Measurements from ENCODE around the gene TRAF7. TPM values are rescaled to one million over a fixed set of nuclear protein-coding genes. Genes with fewer than 3 reads are reported as not detected.
"Not testable (repeated sequence)": the region's sequence is repeated elsewhere in the genome, so short reads cannot be mapped to it uniquely, and the experiment has no call there.

TRAF7 gene
- polyA plus RNA-seq, 3 donors = 24.3 to 42.1 (median 42.0) TPM

DNA sequence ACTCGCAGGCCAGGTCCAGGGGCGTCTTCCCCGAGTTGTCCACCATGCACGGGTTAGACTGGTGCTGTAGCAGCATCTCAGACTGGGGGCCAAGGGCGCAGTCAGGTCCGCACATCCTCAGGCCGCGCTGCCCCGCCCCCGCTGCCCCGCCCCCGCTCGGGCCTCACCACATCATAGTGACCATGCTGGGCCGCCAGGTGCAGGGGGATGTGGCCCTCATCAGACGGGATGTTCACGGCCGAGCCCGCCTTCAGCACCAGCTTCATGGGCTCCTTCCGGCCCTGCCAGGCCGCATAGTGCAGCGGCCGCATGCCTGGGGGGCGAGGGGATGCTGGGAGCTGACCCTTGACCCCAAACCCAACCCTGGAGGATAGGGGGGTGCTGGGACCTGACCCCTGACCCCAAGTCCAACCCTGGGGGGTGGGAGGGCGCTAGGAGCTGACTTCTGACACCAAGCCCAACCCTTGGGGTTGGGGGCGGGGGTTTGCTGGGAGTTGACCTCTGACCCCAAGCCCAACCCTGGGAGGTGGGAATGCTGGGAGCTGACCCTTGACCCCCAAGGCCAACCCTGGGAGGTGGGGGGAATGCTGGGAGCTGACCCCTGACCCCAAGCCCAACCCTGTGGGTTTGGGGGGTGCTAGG, 33.8 kb downstream of the TRAF7 start:
- WGBS, 3 donors = 89 to 94% (median 89%) methylated on average over 25 of the region's 25 CpGs

DNA sequence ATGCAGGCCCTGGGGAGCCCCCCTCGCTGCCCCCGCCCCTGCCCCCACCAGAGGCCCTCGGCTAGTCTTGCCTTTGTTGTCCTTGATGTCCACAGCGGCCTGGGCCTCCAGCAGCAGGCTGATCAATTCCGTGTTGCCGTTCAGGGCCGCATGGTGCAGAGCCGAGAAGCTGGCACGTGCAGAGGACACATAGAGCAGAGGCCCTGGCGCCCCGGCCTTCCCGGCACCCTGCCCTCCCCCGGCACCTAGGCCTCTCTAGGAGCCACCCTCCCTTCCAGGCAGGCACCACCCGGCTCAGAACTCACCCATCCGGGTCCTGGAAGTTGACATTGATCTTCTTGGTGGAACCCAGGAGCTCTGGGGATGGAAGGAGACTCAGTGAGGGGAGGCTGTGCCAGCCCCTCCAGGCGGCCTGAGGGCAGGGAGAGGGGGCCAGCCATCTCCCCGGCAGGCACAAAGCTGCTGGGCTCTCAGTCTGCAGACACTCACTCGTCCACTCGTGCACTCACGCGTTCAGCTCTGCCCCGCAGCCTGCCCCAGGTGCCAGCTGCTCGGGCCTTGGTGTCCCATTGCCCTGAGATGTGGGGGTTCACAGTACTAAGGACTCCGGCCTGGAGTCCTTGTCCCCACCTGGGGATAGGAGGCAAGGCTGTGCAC, 34.5 kb downstream of the TRAF7 start:
- WGBS, 3 donors = 75 to 87% (median 86%) methylated on average over 21 to 24 of the region's 24 CpGs
- H3K27ac ChIP-seq (ENCODE audit: low read depth, low read length) = no peak overlapping the region

More for the DNA sequence above, 33.8 kb downstream of the TRAF7 start:
- H3K27ac ChIP-seq (ENCODE audit: low read depth, low read length) = no peak overlapping the region

DNA sequence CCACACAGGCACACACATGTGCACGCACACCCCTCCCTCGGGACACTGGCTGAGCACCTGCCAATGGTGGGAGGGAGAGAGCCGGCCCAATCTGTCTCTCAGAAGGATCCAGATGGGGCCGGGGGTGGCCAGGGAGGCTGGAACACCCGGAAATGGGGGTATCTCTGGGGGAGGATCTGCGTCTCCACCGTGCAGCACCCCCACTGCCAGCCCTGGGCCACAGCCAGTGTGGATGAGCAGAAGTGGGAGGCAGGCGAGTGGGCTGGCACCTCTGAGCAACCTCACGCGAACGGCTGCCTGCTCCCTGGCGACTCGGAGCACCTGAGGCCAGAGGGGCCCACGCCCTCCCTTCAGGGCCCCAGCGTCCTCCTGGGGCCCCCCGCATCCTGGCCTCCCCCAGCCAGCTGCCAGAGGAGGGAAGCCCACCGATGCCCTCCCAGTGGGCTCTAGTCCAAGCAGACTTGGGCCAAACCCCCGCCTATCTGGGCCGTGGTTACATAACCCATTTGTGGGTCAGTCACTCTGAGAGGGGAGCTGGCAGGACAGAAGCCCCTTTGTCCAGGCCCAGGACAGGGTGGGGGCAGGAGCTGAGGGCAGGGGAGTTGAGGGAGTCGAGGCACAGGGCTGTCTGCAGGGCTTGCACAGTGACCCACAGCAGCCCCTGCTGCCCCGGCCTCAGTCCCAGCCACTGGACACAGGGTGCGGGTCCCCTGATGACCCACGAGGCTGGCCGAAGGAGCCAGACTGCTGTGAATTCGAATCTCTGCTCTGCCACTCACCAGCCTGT, 35.3 kb downstream of the TRAF7 start:
- WGBS, 3 donors = 77 to 88% (median 78%) methylated on average over 24 to 25 of the region's 25 CpGs
- H3K27ac ChIP-seq (ENCODE audit: low read depth, low read length) = no peak overlapping the region

DNA sequence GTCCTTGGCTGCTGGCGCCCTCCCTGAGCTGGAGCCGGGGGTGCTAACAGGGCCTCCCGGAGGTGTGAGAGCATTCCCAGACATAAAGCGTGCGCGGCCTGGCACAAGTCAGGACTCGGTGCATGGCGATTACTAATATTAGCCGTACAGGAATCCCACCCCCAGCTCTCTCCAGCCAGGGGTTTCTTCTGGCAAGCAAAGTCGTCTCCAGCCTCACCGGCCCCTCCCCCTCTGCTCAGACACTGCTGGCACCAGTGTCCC, 35.8 kb downstream of the TRAF7 start:
- WGBS, 3 donors = 84 to 93% (median 91%) methylated on average over 11 of the region's 11 CpGs
- H3K27ac ChIP-seq (ENCODE audit: low read depth, low read length) = no peak overlapping the region

DNA sequence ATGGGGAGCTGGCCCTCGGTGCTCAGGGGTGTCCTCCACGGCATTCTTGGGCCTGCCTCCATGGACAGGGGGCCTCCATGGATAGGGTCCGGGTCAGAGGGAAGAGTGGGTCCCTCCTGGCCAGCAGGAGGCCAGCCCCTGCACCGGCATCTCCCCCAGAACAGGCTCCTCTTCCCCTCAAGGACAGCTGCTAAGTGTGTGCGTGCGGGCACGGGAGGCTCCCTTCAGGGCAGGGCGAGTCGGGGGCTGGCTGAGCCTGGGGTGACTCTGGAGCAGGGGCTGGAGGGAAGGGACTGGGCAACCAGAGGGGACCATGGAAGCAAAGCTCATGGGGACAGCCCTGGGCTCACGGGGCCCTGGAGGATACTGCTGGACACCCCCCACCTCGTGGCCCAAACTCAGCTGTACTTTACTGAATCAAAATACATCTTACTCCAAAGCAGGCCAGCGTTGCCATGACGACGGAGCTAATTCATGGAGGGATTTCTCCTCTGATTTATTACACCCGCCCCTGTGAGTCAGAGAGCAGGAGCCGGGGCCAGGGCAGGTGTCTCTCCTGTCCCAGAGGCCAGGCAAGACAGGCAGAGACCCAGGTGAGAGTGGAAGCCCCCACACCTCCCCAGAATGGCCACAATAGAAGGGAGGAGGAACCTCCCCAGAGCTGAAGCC, 38.7 kb downstream of the TRAF7 start:
- H3K27ac ChIP-seq (ENCODE audit: low read depth, low read length) = no peak overlapping the region
- 65 to 70% (median 68%) methylated on average over 15 to 16 of the region's 16 CpGs for WGBS, 3 donors

DNA sequence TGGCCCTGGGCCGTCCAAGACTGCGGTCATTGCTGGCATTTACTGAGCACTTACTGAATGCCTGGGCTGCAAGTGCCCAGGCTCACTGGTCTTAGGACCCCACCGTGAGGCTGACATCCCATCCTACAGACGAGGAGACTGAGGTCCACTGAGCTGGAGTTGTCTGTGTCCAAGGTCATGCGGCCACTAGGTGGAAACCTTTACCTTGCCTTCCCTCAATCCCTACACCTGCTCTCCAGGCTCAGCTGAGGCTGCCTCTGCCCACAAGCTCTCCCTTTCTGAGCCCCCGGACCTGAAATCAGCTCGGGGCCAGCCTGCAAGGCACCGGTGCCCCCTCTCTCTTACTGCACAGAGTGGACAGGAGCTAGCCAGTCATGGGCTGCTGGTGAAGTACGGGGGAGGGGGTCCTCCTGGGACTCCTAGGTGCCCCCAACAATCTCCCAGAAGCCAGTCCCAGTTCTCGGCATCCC, 39.3 kb downstream of the TRAF7 start:
- H3K27ac ChIP-seq (ENCODE audit: low read depth, low read length) = no peak overlapping the region
- 18 to 30% (median 24%) methylated on average over 10 of the region's 10 CpGs for WGBS, 3 donors

DNA sequence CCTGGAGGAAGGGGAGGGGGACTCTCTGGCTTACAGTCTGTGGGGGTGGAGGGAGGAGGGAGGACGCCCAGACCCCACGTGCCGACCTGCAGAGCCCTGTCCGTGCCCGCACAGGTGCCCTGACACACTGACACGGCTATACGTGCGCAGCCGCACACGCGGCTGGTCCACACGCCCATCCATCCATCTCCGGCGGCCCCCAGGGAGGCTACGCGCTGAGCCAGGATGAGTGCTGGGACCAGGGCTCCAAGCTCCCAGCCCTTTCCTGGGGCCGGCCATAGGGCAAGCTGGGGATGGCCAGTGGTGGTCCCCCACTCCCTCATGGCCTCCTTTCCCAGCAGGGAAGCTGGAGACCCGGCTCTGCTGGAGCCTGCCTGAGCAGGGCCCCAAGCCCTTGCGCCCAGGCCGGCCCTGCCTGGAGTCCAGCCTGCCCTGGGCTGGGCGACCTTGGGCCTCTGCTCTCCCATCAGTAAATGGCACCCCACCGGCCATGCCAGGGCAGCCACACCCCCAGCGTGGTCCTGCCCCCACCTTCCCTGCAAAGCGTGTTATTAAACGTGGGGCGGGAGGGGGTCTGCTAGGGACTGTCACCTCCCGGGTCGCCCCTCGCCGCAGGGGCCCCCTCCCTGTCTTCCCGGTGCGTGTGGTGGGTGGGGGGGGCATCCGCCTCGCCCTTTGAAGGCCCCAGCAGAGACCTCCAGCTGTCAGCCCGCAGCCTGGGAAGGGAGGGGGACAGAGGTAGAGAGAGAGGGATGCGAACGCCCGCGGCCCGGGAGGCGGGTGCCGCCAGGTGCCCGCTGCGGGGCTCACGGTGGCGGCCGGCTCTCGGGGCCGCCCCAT, 40.0 kb downstream of the TRAF7 start:
- H3K27ac ChIP-seq (ENCODE audit: low read depth, low read length) = no peak overlapping the region
- 2 to 5% (median 2%) methylated on average over 45 to 49 of the region's 49 CpGs for WGBS, 3 donors

DNA sequence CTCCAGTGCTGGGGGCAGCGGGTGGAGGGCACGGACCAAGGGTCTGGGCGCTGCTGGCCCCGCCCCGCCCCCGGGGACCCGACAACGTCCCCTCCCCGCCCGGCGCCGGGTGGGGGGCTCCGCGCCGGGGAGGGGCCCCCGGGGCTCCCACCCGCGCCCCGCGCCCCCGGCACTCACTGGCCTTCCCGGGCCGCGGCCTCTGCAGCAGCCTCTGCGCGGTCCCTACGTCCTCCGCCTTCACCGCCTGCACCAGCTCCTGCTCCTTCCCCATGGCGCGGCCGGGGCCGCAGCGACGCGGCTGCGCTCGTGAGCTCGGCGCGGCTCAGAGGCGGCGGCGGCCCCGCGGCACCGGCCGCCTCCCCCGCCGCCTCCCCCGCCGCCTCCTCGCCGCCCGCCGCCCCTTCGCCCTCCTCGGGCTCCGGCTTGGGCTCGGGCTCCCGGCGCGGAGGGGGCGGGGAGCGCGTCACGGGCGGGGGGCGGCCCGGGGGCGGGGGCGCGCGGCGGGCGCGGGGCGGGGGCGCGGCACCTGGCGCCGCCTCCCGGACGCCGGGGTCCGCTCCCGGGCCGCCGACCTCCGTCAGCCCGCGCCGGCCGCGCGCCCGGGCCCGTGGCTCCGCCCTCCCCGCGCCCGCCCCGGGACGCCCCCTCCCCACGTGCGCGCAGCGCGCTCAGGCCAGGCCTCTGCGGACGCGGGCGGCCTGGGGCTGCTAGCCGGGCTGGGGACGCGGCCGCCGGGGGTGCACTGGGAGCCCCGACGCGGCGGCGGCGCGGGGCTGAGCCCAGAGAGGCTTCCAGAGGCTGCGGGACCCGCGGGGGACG, 40.8 kb downstream of the TRAF7 start, which contains the start of gene CASKIN1:
Gene CASKIN1, minus strand, starts transcription at position 444 of the 819 bp plus-strand sequence. Its CDS starts 173 bp downstream, at position 271.
- WGBS, 3 donors = 1% methylated on average over 31 to 112 of the region's 129 CpGs

DNA sequence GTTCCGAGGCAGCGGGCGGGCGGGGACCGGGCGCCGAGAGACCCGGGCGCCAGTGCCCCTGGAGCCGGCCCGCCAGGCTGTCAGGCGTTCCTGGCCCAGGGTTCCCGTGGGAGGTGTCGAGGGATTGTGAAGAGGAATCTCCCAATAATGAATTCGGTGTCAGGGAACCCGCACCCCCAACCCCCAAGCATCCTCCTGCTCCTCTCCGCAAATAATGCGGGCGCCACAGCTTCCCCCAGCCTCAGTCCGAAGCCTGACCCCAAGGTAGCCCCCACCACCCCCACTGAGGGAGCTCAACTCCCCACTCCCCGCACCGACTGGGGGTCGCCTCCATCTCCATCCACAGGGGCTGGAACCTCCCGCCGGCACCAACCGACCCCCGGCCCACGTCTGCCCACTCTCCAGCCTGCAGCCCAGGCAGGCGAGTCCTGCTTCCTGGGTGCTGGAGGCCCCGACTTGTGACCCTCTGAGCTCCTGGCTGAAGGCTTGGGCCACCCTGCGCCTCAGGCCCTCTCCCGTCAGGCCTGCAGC, 41.5 kb downstream of the TRAF7 start:
- 27 to 35% (median 28%) methylated on average over 30 to 32 of the region's 32 CpGs for WGBS, 3 donors
- no peak overlapping the region for H3K27ac ChIP-seq (ENCODE audit: low read depth, low read length)

More for the DNA sequence above, 40.8 kb downstream of the TRAF7 start, which contains the start of gene CASKIN1:
- H3K27ac ChIP-seq (ENCODE audit: low read depth, low read length) = no peak within 1 kb of the TSS

DNA sequence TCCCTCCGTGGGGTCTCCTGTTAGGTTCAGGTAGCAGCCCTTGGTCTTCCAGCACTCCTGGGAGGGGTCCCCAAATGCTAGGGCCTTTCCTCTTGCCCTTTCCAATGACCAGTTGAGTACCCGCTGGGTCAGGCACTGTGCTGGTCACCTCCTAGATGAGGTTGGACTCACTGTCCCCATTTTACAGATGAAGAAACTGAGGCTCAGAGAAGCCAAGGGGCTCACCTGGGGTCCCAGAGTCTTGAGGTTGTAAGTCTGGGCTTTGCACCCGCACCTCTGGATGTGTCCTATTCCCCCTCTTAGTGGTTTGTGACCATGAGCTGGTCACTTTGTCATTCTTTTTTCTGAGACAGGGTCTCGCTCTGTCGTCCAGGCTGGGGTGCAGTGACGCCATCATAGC, 42.2 kb downstream of the TRAF7 start:
- 83 to 88% (median 83%) methylated on average over 6 of the region's 6 CpGs for WGBS, 3 donors
- no peak overlapping the region for H3K27ac ChIP-seq (ENCODE audit: low read depth, low read length)

DNA sequence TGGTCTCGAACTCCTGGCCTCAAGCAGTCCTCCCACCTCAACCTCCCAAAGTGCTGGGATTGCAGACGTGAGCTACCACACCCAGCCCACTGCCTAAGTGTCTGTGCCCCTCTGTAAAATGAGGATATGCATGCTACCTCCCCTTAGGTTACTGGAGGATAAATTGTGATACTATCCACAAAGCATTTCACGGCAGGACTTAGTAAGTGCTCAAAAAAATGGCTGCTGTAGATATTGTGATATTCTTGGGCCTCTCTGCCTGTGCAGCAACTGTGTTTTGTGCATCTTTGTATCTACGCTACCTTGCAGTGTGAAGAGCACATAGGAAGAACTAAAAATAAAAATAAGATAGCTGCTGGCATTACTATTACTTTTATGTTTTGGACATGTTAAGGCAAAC, 42.7 kb downstream of the TRAF7 start:
- H3K27ac ChIP-seq (ENCODE audit: low read depth, low read length) = no peak overlapping the region
- WGBS, 3 donors = 65 to 69% (median 66%) methylated on average over 4 of the region's 4 CpGs

DNA sequence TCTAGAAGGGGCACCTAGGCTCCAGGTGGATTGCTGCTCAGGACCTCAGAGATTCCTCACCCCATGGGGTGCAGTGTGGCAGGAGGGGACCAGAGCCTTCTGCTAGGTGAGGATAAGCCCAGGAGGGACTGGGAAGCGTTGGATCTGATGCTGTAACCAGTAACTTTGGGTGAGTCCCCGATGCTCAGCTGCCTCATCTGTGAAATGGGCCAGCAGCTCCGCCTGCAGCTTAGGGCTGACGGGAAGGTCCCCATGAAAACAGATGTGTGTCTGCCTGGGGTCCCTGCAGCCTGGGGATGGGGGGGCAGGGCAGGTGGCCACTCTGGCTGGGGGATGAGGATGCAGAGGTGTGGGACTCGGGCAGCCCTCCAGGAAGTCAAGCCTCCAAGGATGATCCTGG, 43.5 kb downstream of the TRAF7 start:
- H3K27ac ChIP-seq (ENCODE audit: low read depth, low read length) = no peak overlapping the region
- WGBS, 3 donors = 71 to 73% (median 73%) methylated on average over 5 of the region's 5 CpGs

DNA sequence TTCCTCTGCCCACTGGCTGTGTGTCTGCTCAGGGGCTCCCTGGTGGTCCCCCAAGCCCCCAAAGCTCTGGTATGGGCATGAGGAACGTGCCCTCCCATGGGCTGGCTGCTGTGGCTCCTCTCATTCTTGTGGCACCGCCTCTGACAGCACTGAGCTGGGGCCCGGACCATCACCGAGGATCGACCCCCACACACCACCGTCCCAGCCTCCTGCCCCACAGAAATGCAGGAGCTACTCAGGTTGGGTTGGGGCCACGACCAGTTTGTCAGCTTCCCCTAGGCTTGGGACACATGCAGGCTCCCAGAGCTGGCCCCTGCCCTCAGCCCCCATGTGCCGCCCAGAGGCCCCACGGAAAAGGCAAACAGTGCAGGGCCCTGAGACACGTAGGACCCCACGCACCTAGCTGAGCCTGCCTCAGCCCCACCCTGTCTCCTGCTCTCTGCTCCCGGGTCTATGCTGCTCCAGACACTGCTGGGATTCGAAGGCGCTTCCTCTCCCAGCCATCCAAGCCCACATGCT, 44.1 kb downstream of the TRAF7 start:
- H3K27ac ChIP-seq (ENCODE audit: low read depth, low read length) = no peak overlapping the region
- 65 to 74% (median 70%) methylated on average over 14 of the region's 14 CpGs for WGBS, 3 donors

DNA sequence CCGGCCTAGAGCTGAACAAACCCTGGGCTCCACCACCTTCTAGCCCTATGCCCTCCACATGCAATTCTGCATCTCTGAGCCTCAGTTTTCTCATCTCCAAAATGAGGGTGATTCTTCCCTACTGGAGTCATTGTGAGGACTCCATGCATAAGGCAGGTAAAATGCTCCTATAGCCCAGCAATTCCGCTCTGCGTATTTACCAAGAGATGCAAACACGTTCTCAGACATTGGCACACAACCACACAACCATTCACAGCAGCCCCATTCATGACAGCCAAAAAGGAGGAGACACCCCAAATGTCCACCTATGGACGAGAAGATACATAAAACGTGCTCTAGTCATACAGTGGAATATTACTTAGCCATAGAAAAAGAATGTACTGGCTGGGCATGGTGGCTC, 44.7 kb downstream of the TRAF7 start:
- no peak overlapping the region for H3K27ac ChIP-seq (ENCODE audit: low read depth, low read length)
- WGBS, 3 donors = 81 to 91% (median 87%) methylated on average over 6 of the region's 6 CpGs

DNA sequence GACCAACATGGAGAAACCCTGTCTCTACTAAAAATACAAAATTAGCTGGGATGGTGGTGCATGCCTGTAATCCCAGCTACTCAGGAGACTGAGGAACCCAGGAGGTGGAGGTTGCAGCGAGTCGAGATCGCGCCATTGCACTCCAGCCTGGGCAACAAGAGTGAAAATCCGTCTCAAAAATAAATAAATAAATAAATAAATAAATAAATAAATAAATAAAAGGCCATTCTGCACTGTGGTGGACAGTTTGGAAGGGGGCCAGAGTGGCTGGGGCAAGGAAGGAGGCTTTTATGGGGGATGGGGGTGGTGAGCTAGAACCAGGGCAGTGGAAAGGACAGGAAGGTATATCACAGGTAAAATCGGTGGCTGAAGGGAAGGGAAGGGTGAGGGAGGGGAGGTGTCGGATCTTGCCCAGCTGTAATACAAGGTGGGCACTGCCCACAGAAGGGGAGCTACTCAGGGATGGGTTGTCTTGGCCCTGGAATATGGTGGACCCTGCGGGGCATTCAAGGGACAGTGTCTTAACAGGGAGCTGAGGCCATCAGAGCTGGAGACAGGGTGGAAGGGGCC, 47.6 kb downstream of the TRAF7 start:
- 94 to 96% (median 96%) methylated on average over 8 of the region's 8 CpGs for WGBS, 3 donors
- not testable (repeated sequence) for H3K27ac ChIP-seq (ENCODE audit: low read depth, low read length)

DNA sequence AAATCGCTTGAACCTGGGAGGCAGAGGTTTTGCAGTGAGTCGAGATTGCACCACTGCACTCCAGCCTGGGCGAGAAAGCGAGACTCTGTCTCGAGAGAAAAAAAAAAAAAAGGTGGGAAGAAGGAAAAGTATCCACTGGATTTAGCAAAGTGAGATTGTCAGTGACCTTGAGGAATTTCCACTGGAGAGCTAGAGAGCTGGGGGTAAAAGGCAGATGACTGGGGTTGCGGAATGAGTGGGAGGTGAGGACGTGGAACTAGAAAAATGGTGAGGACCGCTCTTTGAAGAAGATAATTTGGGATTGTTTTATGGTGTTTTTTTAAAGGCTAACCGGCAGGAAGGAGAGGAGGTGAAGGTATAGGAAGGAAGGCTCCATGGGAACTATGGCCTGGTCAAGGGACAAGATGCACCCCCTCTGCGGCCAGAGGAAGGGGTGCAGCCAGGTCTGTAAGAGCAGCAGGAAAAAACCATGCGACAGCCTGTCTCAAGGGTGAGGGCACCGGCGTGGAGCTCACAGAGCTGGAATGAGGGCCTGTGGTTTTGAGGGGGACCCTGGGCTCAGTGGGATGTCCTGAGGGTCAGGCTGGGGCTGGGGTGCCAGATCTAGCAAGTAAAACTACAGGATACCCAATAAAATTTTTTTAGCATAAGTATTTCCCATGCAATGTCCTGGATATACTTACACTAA, 49.0 kb downstream of the TRAF7 start:
- H3K27ac ChIP-seq (ENCODE audit: low read depth, low read length) = no peak overlapping the region
- WGBS, 3 donors = 79 to 80% (median 79%) methylated on average over 13 of the region's 13 CpGs

Data from adipose tissue (tissue), 3 donors.